Measurements from ENCODE around the gene COX4I2. TPM values are rescaled to one million over a fixed set of nuclear protein-coding genes. Genes with fewer than 3 reads are reported as not detected.
"Not testable (repeated sequence)": the region's sequence is repeated elsewhere in the genome, so short reads cannot be mapped to it uniquely, and the experiment has no call there.

Gene COX4I2
- total and polyA plus RNA-seq, 2 experiments from 2014 or later = not detected

DNA sequence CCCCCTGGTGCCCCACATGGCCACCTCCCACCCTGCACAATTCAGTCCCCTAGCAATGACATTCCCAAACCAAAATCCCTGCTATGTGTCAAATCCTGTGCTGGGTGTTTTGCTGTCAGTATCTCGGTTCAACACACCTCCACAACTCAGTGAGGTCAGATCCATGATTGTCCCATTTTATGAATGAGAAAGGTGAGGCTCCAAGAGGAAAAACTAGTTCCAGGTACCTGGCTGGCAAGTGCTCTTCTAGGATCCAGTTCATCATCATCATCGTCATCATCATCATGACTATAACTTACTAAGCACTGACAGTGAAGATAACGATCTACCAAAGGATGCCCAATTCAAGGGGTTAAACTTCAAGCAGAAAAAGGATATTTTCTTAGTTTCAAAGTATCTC, 17.5 kb upstream of the COX4I2 start:
- Histone ChIP-seq H3K27me3 (replicated peaks; ENCODE audit: insufficient read depth) (no peaks in the 10 kb centered on the region), H3K79me2 (ENCODE audit: insufficient read depth) (no peaks in the 10 kb centered on the region), H3F3A (ENCODE audit: insufficient read depth) (no peaks in the 10 kb centered on the region), H3K4me1 (ENCODE audit: insufficient read depth) (no peaks in the 10 kb centered on the region), H2AFZ (no peak overlapping the region), H3K27ac (no peak overlapping the region), H3K9me3 (ENCODE audit: low read depth) (no peaks in the 10 kb centered on the region), H3K36me3 (ENCODE audit: low read depth) (no peaks in the 10 kb centered on the region), H3K4me2 (ENCODE audit: unreplicated experiment) (no peak overlapping the region), H3K4me3 (no peak overlapping the region), H3K9me2 (ENCODE audit: insufficient read depth) (no peaks in the 10 kb centered on the region), H3K9ac (no peak overlapping the region), H4K20me1 (ENCODE audit: insufficient read depth) (no peaks in the 10 kb centered on the region)
- TF ChIP-seq EZH2 (IDR thresholded peaks at IDR 0.05; ENCODE audit: insufficient read depth, poor library complexity, severe bottlenecking) = no peak
- TF ChIP-seq EZH2phosphoT487 (IDR thresholded peaks at IDR 0.05; ENCODE audit: insufficient read depth, low read depth) = no peak
- DNase-seq = no peak
- WGBS, 2 experiments (ENCODE audit: low coverage in 1 of 2, low lambda C conversion rate in 2 of 2, missing lambda C conversion rate in 2 of 2) = 90 to 95% methylated on average over 3 of the region's 3 CpGs
- in situ Hi-C loops (cut with MboI) = no loop called here

DNA sequence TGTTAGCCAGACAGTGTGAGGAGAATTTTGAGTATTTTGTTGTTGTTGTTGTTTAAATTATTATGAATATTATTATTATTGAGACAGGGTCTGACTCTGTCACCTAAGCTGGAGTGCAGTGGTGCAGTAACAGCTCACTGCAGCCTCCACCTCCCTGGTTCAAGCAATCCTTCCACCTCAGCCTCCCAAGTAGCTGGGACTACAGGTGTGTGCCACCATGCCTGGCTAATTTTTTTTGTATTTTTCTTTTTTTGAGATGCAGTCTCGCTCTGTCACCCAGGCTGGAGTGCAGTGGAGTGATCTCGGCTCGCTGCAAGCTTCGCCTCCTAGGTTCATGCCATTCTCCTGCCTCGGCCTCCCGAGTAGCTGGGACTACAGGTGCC, 14.6 kb upstream of the COX4I2 start:
- H3K36me3 ChIP-seq (ENCODE audit: low read depth); DNase-seq; H3K4me3 ChIP-seq; H3K27me3 ChIP-seq (replicated peaks; ENCODE audit: insufficient read depth); H3K79me2 ChIP-seq (ENCODE audit: insufficient read depth); H3K9me3 ChIP-seq (ENCODE audit: low read depth); H3K4me2 ChIP-seq (ENCODE audit: unreplicated experiment); in situ Hi-C loops (cut with MboI); H3K9ac ChIP-seq; H3K4me1 ChIP-seq (ENCODE audit: insufficient read depth); H3K27ac ChIP-seq; H2AFZ ChIP-seq; H3K9me2 ChIP-seq (ENCODE audit: insufficient read depth); H4K20me1 ChIP-seq (ENCODE audit: insufficient read depth); H3F3A ChIP-seq (ENCODE audit: insufficient read depth): not testable (repeated sequence)
- 91 to 93% methylated on average over 6 of the region's 6 CpGs for WGBS, 2 experiments (ENCODE audit: low coverage in 1 of 2, low lambda C conversion rate in 2 of 2, missing lambda C conversion rate in 2 of 2)

DNA sequence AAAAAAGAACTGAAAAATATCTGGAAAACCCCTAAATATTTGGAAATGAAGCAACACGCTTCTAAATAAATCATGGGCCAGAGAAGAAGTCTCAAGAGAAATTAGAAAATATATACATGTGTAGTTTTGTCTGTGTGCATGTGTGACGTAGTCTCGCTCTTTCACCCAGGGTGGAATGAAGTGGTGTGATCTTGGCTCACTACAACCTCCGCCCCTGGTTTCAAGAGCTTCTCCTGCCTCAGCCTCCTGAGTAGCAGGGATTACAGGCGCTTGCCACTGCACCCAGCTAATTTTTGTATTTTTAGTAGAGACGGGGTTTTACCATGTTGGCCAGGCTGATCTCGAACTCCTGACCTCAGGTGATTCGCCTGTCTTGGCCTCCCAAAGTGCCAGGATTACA, 11.2 kb upstream of the COX4I2 start:
- H3K36me3 ChIP-seq (ENCODE audit: low read depth); H3K4me3 ChIP-seq; H3K9me3 ChIP-seq (ENCODE audit: low read depth); H3F3A ChIP-seq (ENCODE audit: insufficient read depth); H2AFZ ChIP-seq; H3K79me2 ChIP-seq (ENCODE audit: insufficient read depth); H3K4me1 ChIP-seq (ENCODE audit: insufficient read depth); H3K27me3 ChIP-seq (replicated peaks; ENCODE audit: insufficient read depth); H3K9ac ChIP-seq; H3K4me2 ChIP-seq (ENCODE audit: unreplicated experiment); DNase-seq; H3K27ac ChIP-seq; in situ Hi-C loops (cut with MboI); H4K20me1 ChIP-seq (ENCODE audit: insufficient read depth); H3K9me2 ChIP-seq (ENCODE audit: insufficient read depth): not testable (repeated sequence)
- 84 to 88% methylated on average over 8 of the region's 8 CpGs for WGBS, 2 experiments (ENCODE audit: low coverage in 1 of 2, low lambda C conversion rate in 2 of 2, missing lambda C conversion rate in 2 of 2)

- not testable (repeated sequence) for DNase-seq
These were observed 9.7 kb upstream of the COX4I2 start for GRCh38 chr20:31628057-31628456.

DNA sequence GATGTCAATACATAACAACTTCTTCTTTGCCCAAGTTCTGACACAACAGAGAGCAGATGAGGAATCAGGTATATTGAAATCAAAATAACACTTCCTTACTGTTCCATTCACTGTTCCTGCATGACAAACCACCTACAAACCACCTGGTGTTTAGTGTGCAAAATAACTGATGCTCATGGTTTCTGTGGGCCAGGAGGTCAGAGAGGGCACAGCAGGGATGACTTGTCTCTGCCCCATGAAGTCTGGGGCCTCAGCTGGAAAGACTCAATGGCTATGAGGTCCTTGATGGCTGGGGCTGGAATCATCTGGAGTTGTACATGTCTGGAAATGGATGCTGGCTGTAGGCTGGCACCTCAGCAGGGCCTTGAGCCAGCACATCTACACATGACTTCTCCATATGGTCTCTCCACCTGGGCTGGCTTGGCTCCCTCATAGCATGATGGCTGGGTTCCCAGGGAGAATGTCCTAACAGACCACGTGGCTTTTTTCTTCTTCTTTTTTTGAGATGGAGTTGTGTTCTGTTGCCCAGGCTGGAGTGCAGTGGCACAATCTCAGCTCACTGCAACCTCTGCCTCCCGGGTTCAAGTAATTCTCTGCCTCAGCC, 7.4 kb upstream of the COX4I2 start:
- TF ChIP-seq EZH2 (IDR thresholded peaks at IDR 0.05; ENCODE audit: insufficient read depth, poor library complexity, severe bottlenecking) = no peak
- no peak for TF ChIP-seq EZH2phosphoT487 (IDR thresholded peaks at IDR 0.05; ENCODE audit: insufficient read depth, low read depth)
- in situ Hi-C loops (cut with MboI) = no loop called here
- Histone ChIP-seq H3K9me2 (ENCODE audit: insufficient read depth) (no peaks in the 10 kb centered on the region), H4K20me1 (ENCODE audit: insufficient read depth) (no peaks in the 10 kb centered on the region), H3K27ac (no peak overlapping the region), H3K79me2 (ENCODE audit: insufficient read depth) (no peaks in the 10 kb centered on the region), H3K27me3 (replicated peaks; ENCODE audit: insufficient read depth) (no peaks in the 10 kb centered on the region), H3F3A (ENCODE audit: insufficient read depth) (no peaks in the 10 kb centered on the region), H2AFZ (no peak overlapping the region), H3K9ac (no peak overlapping the region), H3K4me3 (no peak overlapping the region), H3K4me1 (ENCODE audit: insufficient read depth) (no peaks in the 10 kb centered on the region), H3K4me2 (ENCODE audit: unreplicated experiment) (no peak overlapping the region), H3K36me3 (ENCODE audit: low read depth) (no peaks in the 10 kb centered on the region), H3K9me3 (ENCODE audit: low read depth) (no peaks in the 10 kb centered on the region)
- 66 to 68% methylated on average over 2 of the region's 2 CpGs for WGBS, 2 experiments (ENCODE audit: low coverage in 1 of 2, low lambda C conversion rate in 2 of 2, missing lambda C conversion rate in 2 of 2)
- DNase-seq = no peak

More at GRCh38 chr20:31628057-31628456, 9.7 kb upstream of the COX4I2 start:
- H3K36me3 ChIP-seq (ENCODE audit: low read depth); H3K9me2 ChIP-seq (ENCODE audit: insufficient read depth); H3K9me3 ChIP-seq (ENCODE audit: low read depth); H3K27me3 ChIP-seq (replicated peaks; ENCODE audit: insufficient read depth); in situ Hi-C loops (cut with MboI); H3K4me3 ChIP-seq; H2AFZ ChIP-seq; H3K4me1 ChIP-seq (ENCODE audit: insufficient read depth); H3K9ac ChIP-seq; H3F3A ChIP-seq (ENCODE audit: insufficient read depth); H3K27ac ChIP-seq; H3K4me2 ChIP-seq (ENCODE audit: unreplicated experiment); H4K20me1 ChIP-seq (ENCODE audit: insufficient read depth); H3K79me2 ChIP-seq (ENCODE audit: insufficient read depth): not testable (repeated sequence)
- WGBS, 2 experiments (ENCODE audit: low coverage in 1 of 2, low lambda C conversion rate in 2 of 2, missing lambda C conversion rate in 2 of 2) = 55 to 64% methylated on average over 2 of the region's 2 CpGs

Data from GM23248 (cell line).